ACHN (cell line): ENCODE measurements around the gene SLC4A4.
A peak's percentile ranks its signal among the peaks of the same experiment; 100 is the strongest.

Source experiments
- DNase-seq: peaks from one replicate; pipeline ENCODE4 v3.0.0-alpha.2; 2015
- in situ Hi-C: cut with HindIII; loops from 2 replicates; pipeline ENCODE4 v1.10.0; 2017; ENCODE audit warnings: low sequenced_read_pairs, low pct_ligation_motif_present, low pct_unique_long_range_greater_than_20kb

SLC4A4 gene

GRCh38 chr4:71607780-71608677 is 269.2 kb downstream of the SLC4A4 start:
- in situ Hi-C loops: no loop called here

DNA sequence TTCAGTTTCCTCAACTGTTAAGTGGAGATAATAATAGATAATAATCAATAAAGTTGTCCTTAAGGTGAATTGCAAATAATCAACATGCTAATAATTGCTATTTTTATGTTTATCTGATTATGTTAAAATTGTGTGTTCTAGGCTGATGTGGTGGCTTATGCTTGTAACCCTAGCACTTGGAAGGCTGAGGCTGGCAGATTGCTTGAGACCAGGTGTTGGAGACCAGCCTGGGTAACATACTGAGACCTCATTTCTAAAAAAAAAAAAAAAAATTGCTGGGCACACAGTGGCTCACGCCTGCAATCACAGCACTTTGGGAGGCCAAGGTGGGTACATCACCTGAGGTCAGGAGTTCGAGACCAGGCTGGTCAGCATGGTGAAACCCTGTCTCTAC is 269.9 kb downstream of the SLC4A4 start:
- no peak for DNase-seq
- in situ Hi-C loops: no loop called here

More at GRCh38 chr4:71607780-71608677, 269.2 kb downstream of the SLC4A4 start:
- peak; percentile 37 for DNase-seq

DNA sequence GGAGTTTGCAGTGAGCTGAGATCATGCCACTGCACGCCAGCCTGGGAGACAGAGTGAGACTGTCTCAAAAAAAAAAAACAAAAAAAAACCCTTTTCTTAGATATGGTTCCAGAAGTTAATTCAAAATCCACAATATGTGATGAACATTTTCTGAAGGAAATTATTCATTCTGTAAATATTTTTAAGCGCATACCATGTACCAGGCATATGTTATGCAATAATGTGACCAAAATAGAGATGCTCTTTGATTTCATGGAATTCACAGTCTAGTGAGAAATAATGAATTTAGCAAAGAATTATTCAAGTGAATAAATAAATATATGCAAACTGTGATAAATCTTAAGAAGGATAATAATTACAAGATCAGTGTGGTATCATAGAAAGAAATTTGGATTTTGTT is 270.3 kb downstream of the SLC4A4 start:
- no peak for DNase-seq
- in situ Hi-C loops: no loop called here

DNA sequence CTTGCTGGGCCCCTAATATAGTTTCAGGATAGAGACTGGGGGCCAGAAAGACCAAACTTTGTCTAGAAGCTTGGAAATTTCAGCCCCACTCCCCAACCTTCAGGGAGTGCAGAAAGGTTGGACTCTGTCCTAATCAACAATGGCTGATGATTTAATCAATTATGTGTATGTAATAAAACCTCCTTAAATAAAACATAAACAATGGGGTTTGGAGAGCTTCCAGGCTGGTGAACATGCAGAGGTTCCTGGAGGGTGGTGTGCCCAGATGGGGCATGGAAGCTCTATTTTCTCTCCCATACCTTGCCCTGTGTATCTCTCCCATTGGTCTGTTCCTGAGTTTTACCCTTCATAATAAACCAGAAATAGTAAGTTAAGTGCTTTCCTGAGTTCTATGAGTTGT is 270.8 kb downstream of the SLC4A4 start:
- in situ Hi-C loops: no loop called here
- DNase-seq: no peak

DNA sequence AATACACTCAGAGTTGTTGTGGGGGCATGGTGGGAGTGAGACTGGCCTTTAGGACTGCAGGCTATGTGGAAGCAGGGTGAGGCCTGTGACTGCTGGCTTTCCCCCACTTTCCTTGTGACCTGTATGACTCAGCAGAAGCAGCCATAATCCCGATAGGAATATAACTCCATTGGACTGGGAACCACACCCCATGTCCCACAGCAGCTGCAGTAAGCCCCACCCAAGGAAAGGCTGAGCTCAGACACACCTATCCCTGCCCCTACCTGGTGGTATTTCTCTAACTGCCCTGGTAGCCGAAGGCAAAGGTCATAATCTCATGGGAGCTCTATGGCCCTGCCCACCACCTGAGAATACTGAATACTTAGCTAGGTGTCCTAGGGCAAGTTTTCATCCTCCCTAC is 275.8 kb downstream of the SLC4A4 start:
- in situ Hi-C loops: no loop called here
- no peak for DNase-seq

GRCh38 chr4:71616168-71616811 is 277.5 kb downstream of the SLC4A4 start:
- DNase-seq: no peak
- in situ Hi-C loops: no loop called here
